GM21367 (cell line): Measurements from ENCODE around the gene SP3.

Experiments
- ATAC-seq: cut with Tn5 transposase; IDR thresholded peaks from one replicate; pipeline ENCODE4 v1.9.1; 2021; ENCODE audit not compliant: unreplicated experiment

SP3 gene

GRCh38 chr2:173860566-173860965 lies 104.6 kb downstream of the SP3 start:
- no peak for ATAC-seq

- ATAC-seq: no peak
Measured at GRCh38 chr2:173860082-173860481, 105.1 kb downstream of the SP3 start.

DNA sequence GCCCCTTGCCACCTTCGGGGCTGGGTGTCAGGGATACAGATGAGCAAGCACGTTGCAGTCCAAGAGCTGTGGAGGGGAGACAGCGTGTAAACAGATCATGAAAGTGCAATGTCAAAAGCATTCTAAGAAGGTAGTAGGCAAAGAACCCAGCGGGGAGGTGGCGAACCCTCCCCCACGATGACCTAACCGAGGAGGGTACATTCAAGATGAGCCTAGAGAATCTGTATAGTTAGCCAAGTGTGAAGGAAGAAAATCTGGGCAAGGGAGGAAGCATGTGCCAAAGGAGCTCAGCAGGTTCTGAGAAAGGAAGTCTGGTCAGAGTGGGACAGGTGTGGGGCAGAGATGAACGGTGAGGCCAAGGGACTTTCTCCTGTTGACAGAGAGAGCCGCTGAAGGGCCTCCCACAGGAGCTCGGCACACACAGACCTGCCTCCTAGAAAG lies 106.9 kb downstream of the SP3 start:
- no peak for ATAC-seq
